AG10803 (cell line): Measurements from ENCODE around the gene CYP4V2.

Experiments
- DNase-seq: peaks from one replicate; pipeline ENCODE4 v3.0.0; 2010; ENCODE audit warnings: low read depth
- H3K4me3 ChIP-seq: 2 replicates; pipeline ENCODE4 v1.5.1; 2011; ENCODE audit warnings: mild to moderate bottlenecking, low read length, control low read depth
- TF ChIP-seq, protein P1 (sequence below): conservative IDR thresholded peaks from 2 replicates; pipeline ENCODE4 v1.5.1; 2011; ENCODE audit warnings: mild to moderate bottlenecking, low read length, control low read depth, inconsistent platforms

Gene CYP4V2

DNA sequence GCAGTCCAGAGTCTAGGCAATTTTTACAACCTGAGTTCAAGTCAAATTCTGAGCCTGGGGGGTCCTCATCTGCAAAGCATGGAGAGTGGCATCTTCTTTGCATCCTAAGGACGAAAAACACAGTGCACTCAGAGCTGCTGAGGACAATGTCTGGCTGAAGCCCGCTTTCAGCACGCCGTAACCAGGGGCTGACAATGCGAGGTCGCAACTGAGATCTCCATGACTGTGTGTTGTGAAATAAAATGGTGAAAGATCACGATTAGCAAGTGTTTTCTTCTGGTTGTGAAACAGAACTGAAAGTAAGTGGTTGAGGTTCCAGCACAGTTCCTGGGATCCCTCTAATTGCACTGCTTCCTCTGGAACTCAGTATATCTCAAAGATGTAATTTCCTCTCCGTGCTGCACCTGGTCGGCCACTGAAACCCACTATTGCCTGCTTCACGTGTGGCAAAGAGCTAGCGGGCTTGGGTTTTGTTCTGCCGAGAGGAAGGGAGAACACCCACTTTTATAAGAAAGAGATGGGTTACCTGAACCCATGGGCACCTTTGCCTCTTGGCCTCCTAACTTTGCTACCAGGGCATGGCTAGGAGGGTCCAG, 66.9 kb downstream of the CYP4V2 start:
- TF ChIP-seq, protein P1, sequence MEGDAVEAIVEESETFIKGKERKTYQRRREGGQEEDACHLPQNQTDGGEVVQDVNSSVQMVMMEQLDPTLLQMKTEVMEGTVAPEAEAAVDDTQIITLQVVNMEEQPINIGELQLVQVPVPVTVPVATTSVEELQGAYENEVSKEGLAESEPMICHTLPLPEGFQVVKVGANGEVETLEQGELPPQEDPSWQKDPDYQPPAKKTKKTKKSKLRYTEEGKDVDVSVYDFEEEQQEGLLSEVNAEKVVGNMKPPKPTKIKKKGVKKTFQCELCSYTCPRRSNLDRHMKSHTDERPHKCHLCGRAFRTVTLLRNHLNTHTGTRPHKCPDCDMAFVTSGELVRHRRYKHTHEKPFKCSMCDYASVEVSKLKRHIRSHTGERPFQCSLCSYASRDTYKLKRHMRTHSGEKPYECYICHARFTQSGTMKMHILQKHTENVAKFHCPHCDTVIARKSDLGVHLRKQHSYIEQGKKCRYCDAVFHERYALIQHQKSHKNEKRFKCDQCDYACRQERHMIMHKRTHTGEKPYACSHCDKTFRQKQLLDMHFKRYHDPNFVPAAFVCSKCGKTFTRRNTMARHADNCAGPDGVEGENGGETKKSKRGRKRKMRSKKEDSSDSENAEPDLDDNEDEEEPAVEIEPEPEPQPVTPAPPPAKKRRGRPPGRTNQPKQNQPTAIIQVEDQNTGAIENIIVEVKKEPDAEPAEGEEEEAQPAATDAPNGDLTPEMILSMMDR = no peak
- no peak for DNase-seq
- no peak overlapping the region for H3K4me3 ChIP-seq

DNA sequence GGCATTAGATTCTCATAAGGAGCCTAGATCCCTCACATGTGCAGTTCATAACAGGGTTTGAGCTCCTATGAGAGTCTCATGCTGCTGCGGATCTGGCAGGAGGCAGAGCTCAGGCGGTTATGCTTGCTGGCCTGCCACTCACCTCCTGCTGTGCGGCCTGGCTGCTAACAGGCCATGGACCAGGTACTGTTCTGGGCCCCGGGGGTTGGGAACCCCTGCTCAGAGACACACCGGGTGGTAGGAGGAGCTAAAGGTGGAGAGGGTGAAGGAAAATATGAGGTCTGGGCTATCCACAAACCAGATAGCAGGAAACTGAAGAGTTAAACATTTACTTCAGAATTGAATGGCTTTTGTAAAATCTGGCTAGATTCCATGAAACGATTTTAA, 68.7 kb downstream of the CYP4V2 start:
- TF ChIP-seq, protein P1 = no peak
- no peak for DNase-seq
- no peak overlapping the region for H3K4me3 ChIP-seq
